Activated T-cell treated with anti-CD3 and anti-CD28 coated beads, Interleukin-2, amount 50 U/mL, for 1 hour (primary cell): Measurements from ENCODE around the gene CD14.
"Not testable (repeated sequence)": the region's sequence is repeated elsewhere in the genome, so short reads cannot be mapped to it uniquely, and the experiment has no call there.

Experiments used
- DNase-seq: peaks from one replicate; pipeline ENCODE4 v3.0.0-alpha.2; 2020

The CD14 gene

GRCh38 chr5:140593070-140593469 is 39.9 kb downstream of the CD14 start:
- not testable (repeated sequence) for DNase-seq

- DNase-seq = no peak
These were observed 41.1 kb downstream of the CD14 start for GRCh38 chr5:140591747-140592372.

GRCh38 chr5:140590861-140591260 is 42.1 kb downstream of the CD14 start:
- DNase-seq = no peak

- no peak for DNase-seq
These were observed 44.5 kb downstream of the CD14 start for GRCh38 chr5:140588311-140589070.

GRCh38 chr5:140587495-140587894 is 45.5 kb downstream of the CD14 start:
- no peak for DNase-seq
